Urothelium cell line (cell line): ENCODE results near the gene RBBP7.
A peak's percentile ranks its signal among the peaks of the same experiment; 100 is the strongest.

Source experiments
- DNase-seq: peaks from one replicate; pipeline ENCODE4 v3.0.0; 2011; ENCODE audit warnings: low spot score, mixed read lengths
- FAIRE-seq: peaks from 2 replicates; lab custom pipeline; 2011; peaks lifted over from hg19 to GRCh38; lab: Jason Lieb, UNC

RBBP7 gene

DNA sequence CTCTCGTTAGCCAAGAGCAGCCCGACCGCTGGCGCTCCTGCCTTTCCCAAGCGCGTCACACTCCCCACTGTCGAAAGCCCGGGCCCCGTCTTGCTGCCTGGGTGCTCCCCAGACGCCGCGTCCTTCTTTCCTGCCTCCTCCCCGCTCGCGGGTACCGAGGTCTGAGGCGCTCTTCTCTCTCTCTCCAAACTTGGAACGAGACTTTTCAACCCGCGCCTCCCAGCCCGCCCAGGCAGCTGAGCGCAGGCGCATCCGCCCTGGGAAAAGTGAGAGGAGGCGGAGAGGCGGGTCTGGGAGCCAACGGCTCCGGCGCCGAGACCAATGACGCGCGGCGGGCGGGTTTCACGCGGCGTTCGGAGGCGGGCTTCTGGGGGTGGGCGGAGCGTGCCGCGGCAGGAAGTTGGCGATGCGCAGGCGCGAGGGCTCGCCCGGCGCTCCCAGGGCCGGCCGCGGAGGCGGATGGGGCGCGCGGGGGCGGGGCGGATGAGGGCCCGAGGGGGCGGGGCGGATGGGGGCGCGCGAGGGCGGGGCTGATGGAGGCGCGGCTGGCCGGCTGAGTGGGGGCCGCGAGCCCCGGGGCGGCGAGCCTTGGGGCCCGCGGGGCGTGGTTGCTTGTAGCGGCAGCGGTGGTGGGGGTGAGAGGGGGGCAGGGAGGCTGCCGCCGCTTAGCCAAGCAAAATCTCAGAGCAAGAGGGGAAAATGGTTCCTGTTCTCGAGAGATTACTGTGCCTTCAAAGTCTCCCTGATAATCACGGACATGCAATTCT is at the start of gene RBBP7:
Gene RBBP7, minus strand, starts transcription at position 268 of the 767 bp plus-strand sequence. CDS start 309 bp downstream, outside the sequence.
- no peak for FAIRE-seq
- DNase-seq = peak; percentile 82

DNA sequence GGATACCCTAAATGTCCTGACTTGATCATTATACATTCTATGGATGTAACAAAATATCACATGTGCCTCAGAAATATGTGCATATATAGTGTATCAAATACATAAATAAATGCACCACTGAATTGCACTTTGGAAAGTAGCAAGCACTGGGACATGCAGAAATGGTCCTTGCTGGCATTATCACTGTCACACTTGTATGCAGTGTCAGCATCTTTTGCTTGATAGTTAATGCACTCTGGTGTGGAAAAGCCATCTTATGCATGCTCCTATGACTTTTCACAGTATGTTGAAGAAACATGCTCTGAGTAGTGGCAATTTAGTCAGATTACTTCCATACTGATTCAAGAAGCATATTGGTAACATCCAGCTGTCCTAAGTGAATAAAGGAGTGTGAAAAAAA is 48.8 kb upstream of the RBBP7 start:
- FAIRE-seq = no peak
- no peak for DNase-seq

DNA sequence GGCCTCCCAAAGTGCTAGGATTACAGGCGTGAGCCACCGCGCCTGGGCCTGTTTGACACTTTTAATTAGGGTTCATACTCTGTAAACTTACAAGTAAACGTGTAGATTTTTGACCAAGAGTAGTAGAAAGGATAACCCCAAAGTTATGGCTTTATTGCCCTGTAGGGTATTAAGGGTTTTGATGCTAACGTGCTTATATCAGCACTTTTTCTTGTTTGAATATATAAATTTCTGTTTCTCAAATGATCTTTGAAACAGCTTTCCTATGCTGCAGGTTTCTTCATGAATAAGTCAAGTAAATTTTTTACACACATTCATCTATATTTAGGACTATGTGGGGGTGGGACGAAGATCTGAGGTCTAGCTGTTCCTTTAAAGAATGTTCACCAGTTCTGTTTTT is 47.0 kb upstream of the RBBP7 start:
- FAIRE-seq (no peak), DNase-seq (no peak)

DNA sequence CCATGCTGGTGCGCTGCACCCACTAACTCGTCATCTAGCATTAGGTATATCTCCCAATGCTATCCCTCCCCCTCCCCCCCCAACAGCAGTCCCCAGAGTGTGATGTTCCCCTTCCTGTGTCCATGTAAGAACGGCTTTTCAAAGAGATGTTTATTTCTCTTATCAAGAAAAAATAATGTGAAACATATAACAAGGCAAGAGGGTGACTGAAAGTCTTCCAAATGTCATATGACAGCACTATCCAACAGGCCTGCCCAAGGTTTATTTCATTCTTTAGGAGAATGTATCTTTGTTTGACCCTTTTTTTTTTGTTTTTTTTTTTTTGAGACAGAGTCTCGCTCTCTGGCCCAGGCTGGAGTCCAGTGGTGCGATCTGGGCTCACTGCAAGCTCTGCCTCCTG is 46.4 kb upstream of the RBBP7 start:
- FAIRE-seq (no peak), DNase-seq (no peak)

DNA sequence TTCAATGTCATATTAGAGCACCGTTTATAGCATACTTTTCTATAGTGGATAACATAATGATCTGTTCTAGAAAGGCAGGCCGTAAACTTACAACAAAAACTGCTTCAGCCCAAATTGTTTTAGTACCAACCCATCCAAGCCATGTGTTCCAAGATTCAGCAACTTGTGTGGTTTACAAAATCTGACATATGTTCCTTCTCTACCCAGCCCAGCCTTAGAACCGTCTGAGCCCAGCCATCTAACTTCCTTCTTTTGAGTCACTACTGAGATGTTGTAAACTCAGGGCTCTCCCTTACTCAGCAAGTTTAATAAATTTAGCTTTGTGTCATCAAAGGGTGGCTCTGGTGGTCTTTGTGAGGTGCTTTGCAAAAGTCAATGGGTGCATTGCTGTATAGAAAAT is 43.9 kb upstream of the RBBP7 start:
- no peak for DNase-seq
- no peak for FAIRE-seq

DNA sequence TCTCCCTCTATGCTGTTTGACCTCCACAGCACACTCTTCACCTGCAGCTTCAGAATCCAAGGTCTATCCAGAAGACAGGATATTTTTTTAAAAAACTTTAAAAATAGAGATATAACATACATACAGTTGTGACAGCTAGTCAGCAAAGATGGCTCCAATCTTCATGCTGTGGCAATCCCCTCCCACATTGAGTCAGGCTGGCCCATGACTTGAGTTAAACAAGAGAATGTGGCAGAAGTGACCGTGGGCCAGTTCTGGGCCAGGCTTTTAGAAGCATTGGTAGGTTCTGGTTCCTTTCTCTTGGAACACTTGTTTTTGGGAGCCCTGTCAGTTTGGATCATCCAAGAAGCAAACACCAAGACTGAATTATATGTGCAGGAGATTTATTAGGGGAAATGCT is 40.2 kb upstream of the RBBP7 start:
- no peak for DNase-seq
- FAIRE-seq = no peak

DNA sequence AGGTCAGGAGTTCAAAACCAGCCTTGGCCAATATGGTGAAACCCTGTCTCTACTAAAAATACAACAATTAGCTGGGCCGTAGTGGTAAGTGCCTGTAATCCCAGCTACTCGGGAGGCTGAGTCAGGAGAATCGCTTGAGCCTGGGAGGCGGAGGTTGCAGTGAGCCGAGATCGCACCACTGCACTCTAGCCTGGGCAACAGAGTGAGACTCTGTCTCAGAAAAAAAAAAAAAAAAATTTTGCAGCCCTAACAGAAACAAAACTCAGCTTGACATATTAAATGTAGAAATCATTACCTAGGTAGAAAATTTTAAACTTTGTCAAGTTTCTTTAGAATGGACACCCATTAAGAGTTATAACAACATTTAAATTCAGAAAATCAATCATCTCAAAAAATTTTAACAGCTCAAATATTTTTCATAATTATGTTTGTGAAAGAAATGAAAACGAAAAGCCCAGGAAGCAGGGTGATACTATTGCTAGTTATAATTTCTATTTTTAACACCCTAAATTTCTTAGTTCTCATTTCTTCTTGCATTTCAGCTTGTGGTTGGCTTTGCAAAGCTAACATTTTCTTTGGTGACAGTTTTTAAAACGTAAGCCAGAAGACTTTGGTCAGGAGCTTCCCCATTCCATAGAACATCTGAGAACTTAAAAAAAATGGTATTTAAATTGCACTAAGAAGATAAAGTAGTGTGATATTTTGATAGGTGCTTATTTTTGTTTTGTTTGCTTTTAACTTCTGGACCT is 33.3 kb upstream of the RBBP7 start:
- no peak for FAIRE-seq

DNA sequence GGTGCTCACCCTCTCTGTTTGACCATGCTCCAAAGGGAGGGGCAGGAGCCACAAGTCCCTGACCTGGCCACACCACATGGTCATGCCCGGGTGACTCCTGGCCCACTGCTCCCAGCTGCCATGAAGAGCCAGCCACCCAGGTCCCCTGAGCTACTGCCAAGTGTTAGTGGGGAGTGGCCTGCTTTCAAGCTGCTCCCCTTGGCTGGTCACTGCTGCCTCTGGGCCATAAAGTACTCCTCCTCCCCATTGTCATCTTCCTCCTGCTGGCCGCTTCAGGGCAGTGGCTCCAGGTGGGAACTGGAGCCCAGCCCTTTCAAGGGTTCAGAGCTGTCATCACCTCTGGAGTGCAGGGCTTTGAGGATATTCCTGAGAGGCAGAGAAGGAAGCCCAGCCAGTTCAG is 27.3 kb upstream of the RBBP7 start:
- no peak for FAIRE-seq
- no peak for DNase-seq

More for the DNA sequence above, 33.3 kb upstream of the RBBP7 start:
- no peak for DNase-seq

DNA sequence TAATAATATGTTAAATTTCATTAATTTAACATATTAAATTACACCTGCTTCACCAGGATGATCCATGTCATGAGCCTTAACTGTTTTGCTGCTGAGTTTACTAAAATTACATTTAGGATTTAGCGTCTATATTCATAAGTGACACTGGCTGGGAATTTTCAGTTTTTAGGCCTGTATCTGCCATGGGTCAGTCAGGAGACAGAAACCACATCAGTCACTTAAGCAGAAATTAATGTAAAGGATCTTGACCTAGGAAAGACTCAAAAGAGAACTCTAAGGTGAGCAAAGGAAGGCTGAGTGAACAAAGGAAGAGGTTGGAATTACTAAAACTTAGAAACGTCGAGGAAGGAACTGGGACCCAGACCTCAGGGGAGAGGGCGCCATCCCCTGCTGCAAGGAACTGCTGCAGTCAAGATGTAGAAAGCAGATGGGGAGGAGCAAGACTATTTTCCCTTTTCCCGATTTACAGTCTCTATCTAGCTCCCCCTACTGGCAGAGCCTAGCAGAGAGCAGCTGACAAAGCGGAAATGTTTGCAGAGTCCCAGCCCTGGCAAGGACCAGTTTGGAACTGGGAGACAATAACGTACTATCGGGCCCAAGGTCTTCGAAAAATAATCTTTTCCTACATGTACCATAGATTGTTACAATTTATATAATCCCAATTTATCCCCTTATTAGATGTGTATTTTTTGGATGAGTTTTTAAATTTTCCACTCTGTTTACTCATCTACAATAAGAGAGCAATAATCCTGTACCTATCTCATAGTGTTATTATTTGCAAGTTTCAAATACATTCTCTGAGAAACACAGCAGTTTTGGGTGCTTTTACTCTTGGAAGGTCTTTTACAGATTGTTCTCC is 22.6 kb upstream of the RBBP7 start:
- FAIRE-seq (no peak), DNase-seq (peak; percentile 36)

DNA sequence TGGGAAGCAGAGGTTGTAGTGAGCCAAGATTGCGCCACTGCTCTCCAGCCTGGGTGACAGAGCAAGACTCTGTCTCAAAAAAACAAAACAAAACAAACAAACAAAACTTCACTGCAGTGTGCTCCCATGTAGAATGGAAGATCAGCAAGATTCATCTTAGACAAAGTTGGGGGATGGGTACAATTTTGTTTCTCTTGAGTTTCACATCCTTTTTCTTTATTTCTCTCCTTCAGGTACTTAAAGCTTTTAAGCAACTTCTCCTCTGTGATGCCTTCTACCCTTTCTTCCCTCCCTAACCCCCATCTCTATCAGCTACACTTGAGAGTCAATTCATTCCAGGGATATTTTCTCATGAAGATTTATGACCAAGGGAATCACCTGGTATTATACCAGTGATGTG is 15.5 kb upstream of the RBBP7 start:
- DNase-seq = no peak
- no peak for FAIRE-seq

DNA sequence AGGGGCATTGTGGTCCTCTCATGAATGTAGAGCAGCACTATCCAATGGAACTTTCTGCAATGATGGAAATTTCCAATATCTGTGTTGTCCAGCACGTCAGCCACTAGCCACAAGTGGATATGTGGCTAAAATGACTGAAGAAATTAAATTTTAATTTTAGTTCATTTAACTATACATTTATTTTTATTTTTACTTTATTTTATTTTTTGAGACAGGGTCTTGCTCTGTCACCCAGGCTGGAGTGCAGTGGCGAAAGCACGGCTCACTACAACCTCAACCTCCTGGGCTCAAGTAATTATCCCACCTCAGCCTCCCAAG is 13.3 kb upstream of the RBBP7 start:
- DNase-seq (no peak), FAIRE-seq (no peak)

DNA sequence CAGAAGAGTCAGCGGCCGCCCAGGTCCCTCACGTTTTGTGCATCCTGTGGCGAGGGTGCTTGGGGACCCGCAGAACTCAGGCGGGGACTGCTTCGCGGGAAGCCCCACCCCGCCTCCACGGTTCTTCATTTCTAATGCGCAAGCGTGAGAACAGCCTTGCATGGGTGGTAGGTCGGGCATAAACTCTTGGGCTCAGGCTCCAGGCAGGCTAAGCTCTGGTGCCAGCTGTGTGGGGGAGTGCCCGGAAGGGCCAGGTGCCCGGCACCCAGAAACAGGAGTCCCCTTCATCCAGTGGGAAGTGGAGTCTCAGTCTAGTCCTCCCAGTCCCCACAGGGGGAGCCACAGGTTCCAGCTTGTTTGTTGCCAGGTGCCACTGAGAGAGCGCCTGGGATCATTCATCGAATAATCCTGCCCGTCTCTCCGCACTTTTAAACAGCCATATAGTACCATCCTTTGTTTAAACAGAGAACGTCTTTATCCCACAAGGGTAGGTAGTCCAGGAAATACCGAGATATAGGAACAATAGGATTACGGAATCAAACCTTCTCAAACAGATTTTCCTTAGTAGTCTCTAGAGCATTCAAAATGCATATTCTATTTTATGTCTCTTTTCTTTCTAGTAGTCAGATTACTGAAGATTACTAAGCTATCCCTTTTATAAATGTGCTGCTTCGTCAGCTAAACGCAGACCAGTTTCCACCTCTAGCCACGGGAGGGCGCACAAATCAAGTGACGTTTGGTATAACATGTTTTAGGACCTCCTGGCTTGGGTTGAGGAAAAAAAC is 12.7 kb upstream of the RBBP7 start:
- FAIRE-seq = no peak
- DNase-seq = peak; percentile 35

DNA sequence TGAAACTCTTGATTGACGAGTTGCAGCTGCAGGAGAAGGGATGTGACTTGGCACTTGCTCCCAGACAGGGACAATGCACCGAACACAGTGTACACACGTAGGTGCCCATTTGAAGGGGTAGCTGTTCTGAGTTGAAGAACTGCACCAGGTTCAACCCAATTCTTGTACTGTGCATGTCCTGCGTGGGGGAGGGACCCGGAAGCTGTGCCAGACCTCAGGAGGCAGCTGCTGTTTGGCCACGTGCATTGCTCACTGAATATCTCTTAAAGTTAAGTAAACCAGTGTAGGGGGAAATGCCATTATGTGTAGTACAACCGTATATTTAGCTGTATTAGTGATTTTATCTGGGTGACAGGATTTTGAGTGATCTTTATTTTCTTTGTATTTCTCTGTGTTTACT is 12.0 kb upstream of the RBBP7 start:
- no peak for FAIRE-seq
- DNase-seq = peak; percentile 3

DNA sequence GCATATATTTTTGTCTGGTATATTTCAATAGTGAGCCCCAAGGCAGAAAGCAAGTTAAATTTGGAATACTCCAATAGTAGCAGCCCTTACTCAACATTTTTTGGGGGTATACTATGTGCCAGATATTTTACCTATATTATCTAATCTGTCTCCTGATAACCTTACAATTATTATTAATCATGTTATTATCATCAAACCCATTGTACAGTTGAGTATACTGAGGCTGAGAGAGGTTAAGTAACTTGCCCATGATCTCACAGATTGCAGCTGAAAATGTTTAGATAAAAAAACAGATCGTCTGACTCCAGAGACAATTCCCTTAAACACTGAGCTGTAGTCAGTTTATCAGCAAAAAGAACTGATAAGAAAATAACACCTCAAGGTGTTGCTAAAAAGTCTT is 6.5 kb upstream of the RBBP7 start:
- no peak for DNase-seq
- FAIRE-seq = no peak

DNA sequence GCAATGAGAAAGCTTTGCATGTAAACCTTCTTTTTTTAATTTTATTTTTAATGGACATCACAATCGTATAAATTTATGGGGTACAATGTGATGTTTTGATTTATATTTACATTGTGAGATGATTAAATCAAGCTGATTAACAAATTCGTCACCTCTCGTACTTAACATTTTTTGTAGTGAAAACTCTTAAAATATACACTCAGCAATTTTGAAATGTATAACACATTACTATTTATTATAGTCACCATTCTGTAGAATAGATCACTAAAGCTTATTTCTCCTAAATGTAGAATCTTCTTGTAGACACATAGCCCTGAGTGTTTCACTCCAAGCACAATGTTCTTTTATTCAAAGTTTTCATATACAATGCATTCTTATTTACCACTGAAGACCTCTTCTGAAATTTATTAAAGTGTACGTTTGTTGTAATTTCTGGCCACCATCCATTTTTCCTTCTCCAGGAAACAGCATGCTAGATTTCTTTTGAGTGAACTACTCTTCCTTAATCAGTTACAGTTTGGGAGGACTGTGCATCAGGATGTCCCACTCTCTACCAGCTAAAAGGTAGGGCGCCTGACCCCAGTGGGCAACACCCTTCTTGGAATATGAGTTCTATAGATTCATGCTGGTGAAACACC is 4.4 kb upstream of the RBBP7 start:
- FAIRE-seq = no peak
- no peak for DNase-seq

DNA sequence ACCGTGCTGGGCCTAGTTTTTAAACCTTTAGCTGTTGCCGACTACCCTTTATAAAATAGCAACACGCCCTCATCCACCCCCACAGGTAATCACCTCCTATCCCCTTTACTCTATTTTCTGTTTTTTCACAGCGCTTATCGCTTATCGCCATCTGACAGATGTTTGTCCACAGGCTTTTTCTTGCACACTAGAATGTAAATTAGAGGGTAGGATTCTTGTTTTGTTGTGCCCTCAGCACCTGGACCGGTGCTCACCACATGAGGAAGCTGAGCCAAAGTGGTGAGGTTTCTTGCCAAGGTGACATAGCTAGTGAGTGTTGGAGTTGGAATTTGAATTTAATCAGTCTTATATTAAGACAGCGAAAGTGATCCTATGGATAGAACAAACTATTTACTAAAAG is 2.9 kb upstream of the RBBP7 start:
- no peak for FAIRE-seq
- no peak for DNase-seq

DNA sequence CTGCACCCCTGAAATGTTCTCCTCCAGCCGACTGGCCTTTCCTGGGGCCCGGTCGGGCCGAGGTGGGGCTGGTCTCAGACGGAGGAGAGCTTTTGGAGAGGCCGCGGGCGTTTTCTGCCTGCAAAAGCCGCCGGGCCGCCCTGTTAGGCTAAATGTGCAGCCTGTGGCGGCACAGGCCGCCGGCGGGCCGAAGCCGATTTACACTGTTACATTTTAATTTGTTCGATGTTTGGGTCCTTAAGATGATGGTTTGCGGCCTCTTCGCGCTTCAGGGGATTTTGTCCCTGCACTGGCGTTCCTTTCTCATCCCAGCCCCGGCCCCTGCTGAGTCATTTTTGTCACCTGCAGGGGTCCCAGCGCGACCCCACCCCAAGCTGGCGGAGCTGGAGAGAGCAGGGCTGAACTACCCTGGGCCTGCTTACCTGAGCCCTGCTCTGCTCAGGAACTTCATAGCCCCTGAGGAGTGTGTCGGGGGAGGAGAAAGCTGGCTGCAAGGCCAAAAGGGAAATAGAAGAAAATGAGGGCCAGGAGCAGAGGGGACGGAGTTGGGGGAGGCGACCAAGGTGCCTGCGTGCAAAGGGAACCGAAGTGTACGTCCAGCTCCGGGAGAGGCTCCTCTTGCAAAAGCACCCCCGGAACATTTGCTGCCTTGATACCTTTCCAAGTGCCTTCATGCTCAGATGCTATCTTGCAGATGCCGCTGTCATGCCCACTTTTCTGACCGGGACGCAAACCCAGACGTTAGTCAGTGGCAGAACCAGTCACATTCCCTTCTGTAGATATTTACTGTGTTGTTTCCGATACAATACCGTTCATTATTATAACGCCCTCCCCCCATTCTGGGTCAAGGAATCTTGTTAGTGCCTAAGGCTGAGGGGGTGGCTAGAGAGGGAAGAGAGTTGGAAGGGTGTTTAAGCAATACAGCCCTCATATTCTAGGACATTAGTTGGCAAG is 977 bp upstream of the RBBP7 start:
- FAIRE-seq = no peak
- DNase-seq = peak; percentile 1

DNA sequence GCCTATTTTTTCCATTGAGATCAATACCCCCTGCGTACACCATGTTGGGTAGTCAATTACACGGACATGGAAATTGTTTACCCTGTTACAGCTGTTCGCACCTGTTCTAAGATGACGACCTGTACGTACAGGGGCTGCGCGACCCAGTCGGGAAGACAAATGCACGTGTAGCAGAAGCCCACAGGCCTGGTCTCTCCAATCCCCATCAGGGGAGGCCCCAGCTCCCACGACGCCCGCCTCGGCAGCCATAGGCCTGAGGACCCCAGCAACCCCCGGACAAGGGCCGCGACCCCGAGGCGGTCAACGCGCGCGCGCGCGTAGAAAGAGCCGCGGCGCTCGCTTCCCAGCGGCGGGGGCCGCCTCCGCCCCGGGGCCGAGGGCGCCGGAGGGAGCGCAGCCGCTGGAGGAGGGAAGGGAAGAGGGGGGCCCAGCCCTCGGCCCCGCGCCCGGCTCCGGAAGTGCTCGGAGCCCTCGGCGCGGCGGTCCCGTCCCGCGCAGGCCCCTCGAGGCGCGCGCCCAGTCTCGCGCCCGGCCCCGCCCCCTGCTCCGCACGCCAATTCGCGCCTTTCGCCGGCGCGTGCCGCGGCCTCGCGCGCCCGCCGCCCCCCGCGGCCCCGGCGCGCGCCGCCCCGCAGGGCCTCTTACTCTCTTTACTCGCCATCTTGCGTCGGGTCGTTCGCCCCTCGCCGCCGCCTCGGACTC is 618 bp downstream of the RBBP7 start:
- DNase-seq = peak; percentile 21
- no peak for FAIRE-seq

DNA sequence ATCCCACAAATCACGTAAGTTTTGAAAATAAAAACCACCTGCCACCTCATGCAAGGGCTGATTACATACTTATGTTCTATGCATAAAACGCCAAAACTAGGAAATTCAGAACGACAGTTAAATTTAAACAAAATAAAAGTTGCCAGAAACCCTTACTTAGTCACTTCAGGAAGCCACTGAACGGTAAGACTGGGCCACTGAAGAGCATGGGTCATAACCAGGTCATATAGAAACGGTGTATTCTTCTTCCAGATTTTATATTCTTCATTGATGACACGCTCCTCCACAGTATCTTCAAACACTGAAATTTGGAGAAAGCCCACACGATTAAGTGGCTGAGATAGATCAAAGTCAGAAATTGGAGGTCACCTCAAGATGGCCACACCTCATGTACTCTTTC is 1.2 kb downstream of the RBBP7 start:
- DNase-seq = no peak
- no peak for FAIRE-seq
